ENCODE measurements around the gene CNTNAP5. TPM values are rescaled to one million over a fixed set of nuclear protein-coding genes. Genes with fewer than 3 reads are reported as not detected.

CNTNAP5 gene
- total RNA-seq, 1 experiment from 2014 or later = 0.48 TPM

- H3K36me3 Mint-ChIP-seq (ENCODE audit: insufficient read depth in 1 of 3, low read depth in 3 of 3) = peaks cover 0 to 5% (median 0%) of the 10 kb centered on the region in 3 experiments; a peak in 2 of 7 replicates
- no peak overlapping the region for H2BK12ac ChIP-seq (ENCODE audit: insufficient read length, low read depth, low read length)
- H3K9ac ChIP-seq (ENCODE audit: extremely low read depth, insufficient read length, low read length) = no peak overlapping the region
- H3K9me3 ChIP-seq (ENCODE audit: control insufficient read depth, low read depth, low read length) = no peaks in the 10 kb centered on the region
- no peak overlapping the region for H2BK5ac ChIP-seq (ENCODE audit: insufficient read length, low read length)
- H4K8ac ChIP-seq (replicated peaks; ENCODE audit: insufficient read length, low read depth, low read length) = no peak overlapping the region
- H2BK15ac ChIP-seq (ENCODE audit: low read depth, low read length) = no peak overlapping the region
- H3K79me2 ChIP-seq (ENCODE audit: insufficient read depth, low read length) = no peaks in the 10 kb centered on the region
- H3K23ac ChIP-seq (ENCODE audit: insufficient read length, low read depth, low read length) = no peak overlapping the region
- no CpG with 5 or more reads among the region's 5 CpGs for WGBS (ENCODE audit: extremely low coverage, insufficient read length, low lambda C conversion rate)
- no peaks in the 10 kb centered on the region for H3K9me3 Mint-ChIP-seq
- no peak overlapping the region for H2BK20ac ChIP-seq (ENCODE audit: low read depth, low read length, poor library complexity, severe bottlenecking)
- no peak overlapping the region for H2AK5ac ChIP-seq (ENCODE audit: insufficient read length, low read length)
- no peak overlapping the region for H3K4me3 Mint-ChIP-seq
- no peak overlapping the region for H4K91ac ChIP-seq (ENCODE audit: insufficient read length, low read depth, low read length)
- H3K27me3 Mint-ChIP-seq (ENCODE audit: low read depth) = no peaks in the 10 kb centered on the region
- no peaks in the 10 kb centered on the region for H3K79me1 ChIP-seq (ENCODE audit: insufficient read depth, low read depth, low read length, poor library complexity, severe bottlenecking)
- H2AFZ ChIP-seq (ENCODE audit: low read length) = no peak overlapping the region
- no peak overlapping the region for H3K27ac Mint-ChIP-seq
- no peaks in the 10 kb centered on the region for H3K4me1 ChIP-seq (ENCODE audit: insufficient read depth, low read length)
- H3K4ac ChIP-seq (ENCODE audit: low read depth, low read length) = no peak overlapping the region
- H3K56ac ChIP-seq (ENCODE audit: insufficient read length, low read depth, low read length) = no peak overlapping the region
- no peak overlapping the region for H3K27ac ChIP-seq (ENCODE audit: insufficient read length, low read depth, low read length)
- no peak overlapping the region for H3T11ph ChIP-seq (ENCODE audit: low read length)
- no peak overlapping the region for H3K4me2 ChIP-seq (ENCODE audit: insufficient read depth, insufficient read length, low read length)
- no peak overlapping the region for H3K18ac ChIP-seq (ENCODE audit: insufficient read length, low read depth, low read length)
- H3K14ac ChIP-seq (ENCODE audit: insufficient read depth, low read length) = no peak overlapping the region
- H4K20me1 ChIP-seq (ENCODE audit: control insufficient read depth, insufficient read depth, insufficient read length) = no peaks in the 10 kb centered on the region
- TF ChIP-seq CTCF (conservative IDR thresholded peaks at IDR 0.05) = peak; percentile 87
- H4K5ac ChIP-seq (ENCODE audit: insufficient read length, low read depth, low read length) = no peak overlapping the region
- H3K4me1 Mint-ChIP-seq = peaks cover 0 to 3% of the 10 kb centered on the region in 2 experiments; a peak in 2 of 4 replicates
- H3K23me2 ChIP-seq (ENCODE audit: insufficient read length, low read depth, low read length, poor library complexity, severe bottlenecking) = no peaks in the 10 kb centered on the region
- no peaks in the 10 kb centered on the region for H3K27me3 ChIP-seq (ENCODE audit: insufficient read depth, low read length)
- peak; percentile 30 for DNase-seq
- no peak overlapping the region for H2BK120ac ChIP-seq (ENCODE audit: low read depth, low read length, poor library complexity, severe bottlenecking)
These were observed 779.2 kb downstream of the CNTNAP5 start for GRCh38 chr2:124804014-124804940.
